ENCODE measurements around the gene ALX1.

ALX1 gene

GRCh38 chr12:85299053-85299452, 19.0 kb downstream of the ALX1 start:
- Histone ChIP-seq H3K9me3 (ENCODE audit: control insufficient read depth, insufficient read depth, low read length) (no peaks in the 10 kb centered on the region), H3F3A (ENCODE audit: control insufficient read depth, insufficient read depth) (no peaks in the 10 kb centered on the region), H3K79me2 (ENCODE audit: control insufficient read depth, low read length) (no peaks in the 10 kb centered on the region), H3K36me3 (ENCODE audit: control insufficient read depth, low read length) (no peaks in the 10 kb centered on the region), H3K4me1 (ENCODE audit: control insufficient read depth, low read length) (peaks cover 5% of the 10 kb centered on the region; the same call in 1 of the 2 replicates), H3K27ac (ENCODE audit: low read depth, low read length) (no peak overlapping the region), H3K9me2 (replicated peaks; ENCODE audit: control insufficient read depth, low read length) (no peaks in the 10 kb centered on the region), H3K27me3 (ENCODE audit: control insufficient read depth, low read length) (no peaks in the 10 kb centered on the region; the same call in 1 of the 2 replicates), H3K4me3 (ENCODE audit: low read length) (no peak overlapping the region), H4K20me1 (ENCODE audit: control insufficient read depth, insufficient read depth, low read depth, low read length) (no peaks in the 10 kb centered on the region), H3K4me2 (ENCODE audit: low read length) (no peak overlapping the region)
- TF ChIP-seq EZH2phosphoT487 (IDR thresholded peaks at IDR 0.05; ENCODE audit: borderline replicate concordance, low read length) (no peak), CTCF (IDR thresholded peaks at IDR 0.05; ENCODE audit: low read depth, low read length, poor library complexity, severe bottlenecking) (no peak)

GRCh38 chr12:85301051-85301450, 21.0 kb downstream of the ALX1 start:
- no peaks in the 10 kb centered on the region for H3F3A ChIP-seq (ENCODE audit: control insufficient read depth, insufficient read depth)
- H4K20me1 ChIP-seq (ENCODE audit: control insufficient read depth, insufficient read depth, low read depth, low read length) = no peaks in the 10 kb centered on the region
- H3K4me3 ChIP-seq (ENCODE audit: low read length) = no peak overlapping the region
- no peak overlapping the region for H3K27ac ChIP-seq (ENCODE audit: low read depth, low read length)
- no peak for TF ChIP-seq CTCF (IDR thresholded peaks at IDR 0.05; ENCODE audit: low read depth, low read length, poor library complexity, severe bottlenecking)
- TF ChIP-seq EZH2phosphoT487 (IDR thresholded peaks at IDR 0.05; ENCODE audit: borderline replicate concordance, low read length) = no peak
- no peaks in the 10 kb centered on the region; the same call in 1 of the 2 replicates for H3K27me3 ChIP-seq (ENCODE audit: control insufficient read depth, low read length)
- H3K4me1 ChIP-seq (ENCODE audit: control insufficient read depth, low read length) = peaks cover 5% of the 10 kb centered on the region; the same call in 1 of the 2 replicates
- no peaks in the 10 kb centered on the region for H3K79me2 ChIP-seq (ENCODE audit: control insufficient read depth, low read length)
- no peak overlapping the region for H3K4me2 ChIP-seq (ENCODE audit: low read length)
- no peaks in the 10 kb centered on the region for H3K9me3 ChIP-seq (ENCODE audit: control insufficient read depth, insufficient read depth, low read length)
- H3K9me2 ChIP-seq (replicated peaks; ENCODE audit: control insufficient read depth, low read length) = no peaks in the 10 kb centered on the region
- H3K36me3 ChIP-seq (ENCODE audit: control insufficient read depth, low read length) = no peaks in the 10 kb centered on the region

GRCh38 chr12:85308374-85308773, 28.4 kb downstream of the ALX1 start:
- H3F3A ChIP-seq (ENCODE audit: control insufficient read depth, insufficient read depth) = no peaks in the 10 kb centered on the region
- H3K9me3 ChIP-seq (ENCODE audit: control insufficient read depth, insufficient read depth, low read length) = no peaks in the 10 kb centered on the region
- TF ChIP-seq EZH2phosphoT487 (IDR thresholded peaks at IDR 0.05; ENCODE audit: borderline replicate concordance, low read length) = no peak
- peaks cover 6% of the 10 kb centered on the region; the same call in 1 of the 2 replicates for H3K27me3 ChIP-seq (ENCODE audit: control insufficient read depth, low read length)
- no peaks in the 10 kb centered on the region for H4K20me1 ChIP-seq (ENCODE audit: control insufficient read depth, insufficient read depth, low read depth, low read length)
- no peaks in the 10 kb centered on the region for H3K4me1 ChIP-seq (ENCODE audit: control insufficient read depth, low read length)
- H3K79me2 ChIP-seq (ENCODE audit: control insufficient read depth, low read length) = no peaks in the 10 kb centered on the region
- no peak overlapping the region for H3K4me2 ChIP-seq (ENCODE audit: low read length)
- H3K9me2 ChIP-seq (replicated peaks; ENCODE audit: control insufficient read depth, low read length) = no peaks in the 10 kb centered on the region
- H3K36me3 ChIP-seq (ENCODE audit: control insufficient read depth, low read length) = no peaks in the 10 kb centered on the region
- no peak overlapping the region for H3K4me3 ChIP-seq (ENCODE audit: low read length)
- no peak overlapping the region for H3K27ac ChIP-seq (ENCODE audit: low read depth, low read length)

GRCh38 chr12:85309125-85309566, 29.1 kb downstream of the ALX1 start:
- Histone ChIP-seq H3K27ac (ENCODE audit: low read depth, low read length) (no peak overlapping the region), H3K79me2 (ENCODE audit: control insufficient read depth, low read length) (no peaks in the 10 kb centered on the region), H3K4me2 (ENCODE audit: low read length) (no peak overlapping the region), H3K27me3 (ENCODE audit: control insufficient read depth, low read length) (peaks cover 6% of the 10 kb centered on the region; the same call in 1 of the 2 replicates), H3K9me3 (ENCODE audit: control insufficient read depth, insufficient read depth, low read length) (no peaks in the 10 kb centered on the region), H3K36me3 (ENCODE audit: control insufficient read depth, low read length) (no peaks in the 10 kb centered on the region), H4K20me1 (ENCODE audit: control insufficient read depth, insufficient read depth, low read depth, low read length) (no peaks in the 10 kb centered on the region), H3K4me1 (ENCODE audit: control insufficient read depth, low read length) (no peaks in the 10 kb centered on the region), H3K9me2 (replicated peaks; ENCODE audit: control insufficient read depth, low read length) (no peaks in the 10 kb centered on the region), H3K4me3 (ENCODE audit: low read length) (no peak overlapping the region), H3F3A (ENCODE audit: control insufficient read depth, insufficient read depth) (no peaks in the 10 kb centered on the region)
- TF ChIP-seq CTCF (IDR thresholded peaks at IDR 0.05; ENCODE audit: low read depth, low read length, poor library complexity, severe bottlenecking) (no peak), EZH2phosphoT487 (IDR thresholded peaks at IDR 0.05; ENCODE audit: borderline replicate concordance, low read length) (no peak)
